ENCODE measurements around the gene PHACTR3.

The PHACTR3 gene

GRCh38 chr20:59573837-59574236 lies 30.5 kb upstream of the PHACTR3 start:
- in situ Hi-C loops (cut with MboI; ENCODE audit: low sequenced_read_pairs) = loop anchor here (10.0 kb wide), 1 partner anchor 181 kb away; no protein-coding TSS in a partner anchor

- in situ Hi-C loops (cut with MboI; ENCODE audit: low sequenced_read_pairs) = loop anchor here (10.0 kb wide), 1 partner anchor 180 kb away; no protein-coding TSS in a partner anchor
Measured at GRCh38 chr20:59574308-59574707, 30.0 kb upstream of the PHACTR3 start.

- in situ Hi-C loops (cut with MboI; ENCODE audit: low sequenced_read_pairs) = loop anchor here (10.0 kb wide), 1 partner anchor 180 kb away; no protein-coding TSS in a partner anchor
Measured at GRCh38 chr20:59575216-59575615, 29.1 kb upstream of the PHACTR3 start.

- in situ Hi-C loops (cut with MboI; ENCODE audit: low sequenced_read_pairs) = loop anchor here (10.0 kb wide), 1 partner anchor 179 kb away; no protein-coding TSS in a partner anchor
Measured at GRCh38 chr20:59575653-59576052, 28.7 kb upstream of the PHACTR3 start.

- in situ Hi-C loops (cut with MboI; ENCODE audit: low sequenced_read_pairs) = loop anchor here (10.0 kb wide), 1 partner anchor 178 kb away; no protein-coding TSS in a partner anchor
Measured at GRCh38 chr20:59576216-59576953, 28.0 kb upstream of the PHACTR3 start.

- in situ Hi-C loops (cut with MboI; ENCODE audit: low sequenced_read_pairs) = loop anchor here (10.0 kb wide), 1 partner anchor 178 kb away; no protein-coding TSS in a partner anchor
Measured at GRCh38 chr20:59577037-59577808, 27.1 kb upstream of the PHACTR3 start.

- in situ Hi-C loops (cut with MboI; ENCODE audit: low sequenced_read_pairs) = loop anchor here (10.0 kb wide), 1 partner anchor 177 kb away; no protein-coding TSS in a partner anchor
Measured at GRCh38 chr20:59577809-59578435, 26.4 kb upstream of the PHACTR3 start.

- in situ Hi-C loops (cut with MboI; ENCODE audit: low sequenced_read_pairs) = loop anchor here (10.0 kb wide), 1 partner anchor 176 kb away; no protein-coding TSS in a partner anchor
Measured at GRCh38 chr20:59578436-59579403, 25.6 kb upstream of the PHACTR3 start.

- in situ Hi-C loops (cut with MboI; ENCODE audit: low sequenced_read_pairs) = loop anchor here (10.0 kb wide), 1 partner anchor 175 kb away; no protein-coding TSS in a partner anchor
Measured at GRCh38 chr20:59579404-59580145, 24.8 kb upstream of the PHACTR3 start.

GRCh38 chr20:59580146-59580946 lies 24.0 kb upstream of the PHACTR3 start:
- in situ Hi-C loops (cut with MboI; ENCODE audit: low sequenced_read_pairs) = no loop called here

- in situ Hi-C loops (cut with MboI; ENCODE audit: low sequenced_read_pairs) = no loop called here
Measured at GRCh38 chr20:59580991-59581401, 23.3 kb upstream of the PHACTR3 start.

- in situ Hi-C loops (cut with MboI; ENCODE audit: low sequenced_read_pairs) = no loop called here
Measured at GRCh38 chr20:59581993-59582679, 22.2 kb upstream of the PHACTR3 start.

- in situ Hi-C loops (cut with MboI; ENCODE audit: low sequenced_read_pairs) = no loop called here
Measured at GRCh38 chr20:59583428-59584277, 20.7 kb upstream of the PHACTR3 start.

GRCh38 chr20:59584278-59584925 lies 19.9 kb upstream of the PHACTR3 start:
- in situ Hi-C loops (cut with MboI; ENCODE audit: low sequenced_read_pairs) = no loop called here

- in situ Hi-C loops (cut with MboI; ENCODE audit: low sequenced_read_pairs) = no loop called here
Measured at GRCh38 chr20:59585714-59586409, 18.5 kb upstream of the PHACTR3 start.

GRCh38 chr20:59586613-59587012 lies 17.7 kb upstream of the PHACTR3 start:
- in situ Hi-C loops (cut with MboI; ENCODE audit: low sequenced_read_pairs) = no loop called here

Measured in HL-60/S4 treated with retinoic acid at 250 ng/mL for 4 days and 3 days (cell line).